Neural progenitor cell (in vitro differentiated cells): ENCODE measurements around the gene FLACC1. TPM values are rescaled to one million over a fixed set of nuclear protein-coding genes. Genes with fewer than 3 reads are reported as not detected.

Experiments
- DNase-seq: peaks from one replicate; pipeline ENCODE4 v3.0.0-alpha.2; 2016; ENCODE audit warnings: low spot score
- H2AFZ ChIP-seq: fragments of 200-600 bp; sonication (generic); replicated peaks from 2 replicates; pipeline ENCODE4 v1.6.1; 2016; ENCODE audit warnings: antibody characterized with exemption
- H3F3A ChIP-seq: fragments of 200-600 bp; sonication (generic); 2 replicates; pipeline ENCODE4 v1.6.1; 2016; ENCODE audit warnings: antibody characterized with exemption, low read depth
- H3K27ac ChIP-seq: fragments of 200-600 bp; sonication (generic); 2 replicates; pipeline ENCODE4 v1.5.1; 2016; ENCODE audit warnings: mild to moderate bottlenecking
- H3K27me3 ChIP-seq: fragments of 200-600 bp; sonication (generic); 2 replicates; pipeline ENCODE4 v1.6.1; 2016; ENCODE audit warnings: mild to moderate bottlenecking, moderate library complexity
- H3K36me3 ChIP-seq: fragments of 200-600 bp; sonication (generic); 2 replicates; pipeline ENCODE4 v1.5.1; 2016
- H3K4me1 ChIP-seq: fragments of 200-600 bp; sonication (generic); 2 replicates; pipeline ENCODE4 v1.6.1; 2016; ENCODE audit warnings: mixed run types
- H3K4me2 ChIP-seq: fragments of 200-600 bp; sonication (generic); 2 replicates; pipeline ENCODE4 v1.6.1; 2016
- H3K4me3 ChIP-seq: fragments of 200-600 bp; sonication (generic); 2 replicates; pipeline ENCODE4 v1.5.1; 2016
- H3K79me2 ChIP-seq: fragments of 200-600 bp; sonication (generic); 2 replicates; pipeline ENCODE4 v1.6.1; 2016; ENCODE audit warnings: low read depth
- H3K9ac ChIP-seq: fragments of 200-600 bp; sonication (generic); 2 replicates; pipeline ENCODE4 v1.6.1; 2016
- H3K9me3 ChIP-seq: fragments of 200-600 bp; sonication (generic); 2 replicates; pipeline ENCODE4 v1.5.1; 2016; ENCODE audit warnings: low read depth
- H4K20me1 ChIP-seq: fragments of 200-600 bp; sonication (generic); 2 replicates; pipeline ENCODE4 v1.6.1; 2016; ENCODE audit warnings: low read depth
- H3K27ac Mint-ChIP-seq: 3 replicates; pipeline ENCODE4 v1.8.0; 2021; ENCODE audit warnings: mixed read lengths
- H3K27me3 Mint-ChIP-seq: 2 replicates; pipeline ENCODE4 v1.8.0; 2022; ENCODE audit warnings: low read depth, mild to moderate bottlenecking, inconsistent platforms, moderate library complexity, mixed read lengths; ENCODE audit not compliant: insufficient read depth
- H3K36me3 Mint-ChIP-seq: 3 replicates; pipeline ENCODE4 v1.8.0; 2021; ENCODE audit warnings: mixed read lengths
- H3K4me1 Mint-ChIP-seq: 3 replicates; pipeline ENCODE4 v1.8.0; 2021; ENCODE audit warnings: mixed read lengths
- H3K4me3 Mint-ChIP-seq: 3 replicates; pipeline ENCODE4 v1.8.0; 2021; ENCODE audit warnings: mild to moderate bottlenecking, moderate library complexity, mixed read lengths
- H3K9me3 Mint-ChIP-seq: 3 replicates; pipeline ENCODE4 v1.8.0; 2020; ENCODE audit warnings: mixed read lengths
- CTCF ChIP-seq: fragments of 200-600 bp; sonication (generic); IDR thresholded peaks from 2 replicates; pipeline ENCODE4 v1.5.1; 2017; ENCODE audit warnings: antibody characterized with exemption, mild to moderate bottlenecking
- EZH2 ChIP-seq: fragments of 200-600 bp; sonication (generic); IDR thresholded peaks from 2 replicates; pipeline ENCODE4 v1.6.1; 2017; ENCODE audit warnings: antibody characterized with exemption, mild to moderate bottlenecking, moderate library complexity
- EZH2phosphoT487 ChIP-seq: fragments of 200-600 bp; sonication (generic); IDR thresholded peaks from 2 replicates; pipeline ENCODE4 v1.6.1; 2017; ENCODE audit warnings: antibody characterized with exemption
- total RNA-seq: library from RNA; depleted of rRNA; stranded (reverse); fragments of >200 nt; gene quantifications from 2 replicates; pipeline ENCODE4 v1.2.3, GENCODE V29; 2015; ENCODE audit warnings: low replicate concordance

The FLACC1 gene
- total RNA-seq, 1 donor from 2014 or later, result not detected

- Mint-ChIP-seq H3K27ac (peak within 1 kb of the TSS; percentile 35), H3K4me1 (peaks cover 26% of the 10 kb centered on the region), H3K27me3 (peaks cover 2% of the 10 kb centered on the region), H3K4me3 (no peak within 1 kb of the TSS), H3K36me3 (no peaks in the 10 kb centered on the region), H3K9me3 (no peaks in the 10 kb centered on the region)
- Histone ChIP-seq H4K20me1 (no peaks in the 10 kb centered on the region), H3K79me2 (no peaks in the 10 kb centered on the region), H3F3A (no peaks in the 10 kb centered on the region), H3K9me3 (no peaks in the 10 kb centered on the region), H3K9ac (no peak within 1 kb of the TSS), H3K36me3 (no peaks in the 10 kb centered on the region), H3K4me3 (no peak within 1 kb of the TSS), H3K4me1 (peaks cover 11% of the 10 kb centered on the region), H3K27me3 (no peaks in the 10 kb centered on the region), H3K4me2 (no peak within 1 kb of the TSS), H2AFZ (peak within 1 kb of the TSS; percentile 53), H3K27ac (no peak within 1 kb of the TSS)
- no peak for TF ChIP-seq EZH2phosphoT487
- TF ChIP-seq CTCF, result no peak
- TF ChIP-seq EZH2, result no peak
- DNase-seq, result no peak
These were observed 96.8 kb downstream of the FLACC1 start, which contains the start of gene CASP8 for GRCh38 chr2:201260302-201260800. CASP8 (plus strand) TSS chr2:201260536; CDS start chr2:201266487, 5,951 bp downstream.

- H3K9me3 Mint-ChIP-seq, result no peaks in the 10 kb centered on the region
- H3K4me3 ChIP-seq, result no peak overlapping the region
These were observed 98.2 kb downstream of the FLACC1 start for GRCh38 chr2:201258666-201259615.

GRCh38 chr2:201257956-201258665 is 99.0 kb downstream of the FLACC1 start:
- H3K9ac ChIP-seq, result no peak overlapping the region
- H4K20me1 ChIP-seq, result no peaks in the 10 kb centered on the region
- peaks cover 23% of the 10 kb centered on the region for H3K4me1 Mint-ChIP-seq
- peak overlapping the region; percentile 98 for H2AFZ ChIP-seq
- peaks cover 2% of the 10 kb centered on the region for H3K27me3 Mint-ChIP-seq
- H3K27ac ChIP-seq, result no peak overlapping the region
- H3K9me3 Mint-ChIP-seq, result no peaks in the 10 kb centered on the region
- H3K36me3 ChIP-seq, result no peaks in the 10 kb centered on the region
- peaks cover 11% of the 10 kb centered on the region for H3K4me1 ChIP-seq
- peak overlapping the region; percentile 87 for H3K27ac Mint-ChIP-seq
- H3K4me3 ChIP-seq, result no peak overlapping the region
- no peak for TF ChIP-seq EZH2
- TF ChIP-seq CTCF, result no peak
- no peak for TF ChIP-seq EZH2phosphoT487
- H3K27me3 ChIP-seq, result no peaks in the 10 kb centered on the region
- H3K4me2 ChIP-seq, result peak overlapping the region; percentile 41
- H3K4me3 Mint-ChIP-seq, result peak overlapping the region; percentile 80
- no peak for DNase-seq
- no peaks in the 10 kb centered on the region for H3K79me2 ChIP-seq
- no peaks in the 10 kb centered on the region for H3K36me3 Mint-ChIP-seq
- no peaks in the 10 kb centered on the region for H3F3A ChIP-seq
- H3K9me3 ChIP-seq, result no peaks in the 10 kb centered on the region

More at GRCh38 chr2:201258666-201259615, 98.2 kb downstream of the FLACC1 start:
- peak overlapping the region; percentile 87 for H3K27ac Mint-ChIP-seq
- peaks cover 26% of the 10 kb centered on the region for H3K4me1 Mint-ChIP-seq
- peak; percentile 4 for DNase-seq
- Histone ChIP-seq H3F3A (no peaks in the 10 kb centered on the region), H2AFZ (peak overlapping the region; percentile 98), H3K79me2 (no peaks in the 10 kb centered on the region), H3K9ac (no peak overlapping the region), H3K27ac (no peak overlapping the region), H3K4me1 (peaks cover 11% of the 10 kb centered on the region), H4K20me1 (no peaks in the 10 kb centered on the region), H3K36me3 (no peaks in the 10 kb centered on the region), H3K4me2 (peak overlapping the region; percentile 41), H3K9me3 (no peaks in the 10 kb centered on the region), H3K27me3 (no peaks in the 10 kb centered on the region)
- no peaks in the 10 kb centered on the region for H3K36me3 Mint-ChIP-seq
- TF ChIP-seq CTCF (no peak), EZH2phosphoT487 (no peak), EZH2 (no peak)
- H3K27me3 Mint-ChIP-seq, result peaks cover 2% of the 10 kb centered on the region
- H3K4me3 Mint-ChIP-seq, result peak overlapping the region; percentile 80
